COLO668 (cell line): ENCODE data around the gene RAD51C.
"Not testable (repeated sequence)": the region's sequence is repeated elsewhere in the genome, so short reads cannot be mapped to it uniquely, and the experiment has no call there.

Experiments
- DNase-seq: peaks from one replicate; lab custom pipeline; 2025; ENCODE audit not compliant: unreplicated experiment; lab: John Stamatoyannopoulos, UW

RAD51C gene

DNA sequence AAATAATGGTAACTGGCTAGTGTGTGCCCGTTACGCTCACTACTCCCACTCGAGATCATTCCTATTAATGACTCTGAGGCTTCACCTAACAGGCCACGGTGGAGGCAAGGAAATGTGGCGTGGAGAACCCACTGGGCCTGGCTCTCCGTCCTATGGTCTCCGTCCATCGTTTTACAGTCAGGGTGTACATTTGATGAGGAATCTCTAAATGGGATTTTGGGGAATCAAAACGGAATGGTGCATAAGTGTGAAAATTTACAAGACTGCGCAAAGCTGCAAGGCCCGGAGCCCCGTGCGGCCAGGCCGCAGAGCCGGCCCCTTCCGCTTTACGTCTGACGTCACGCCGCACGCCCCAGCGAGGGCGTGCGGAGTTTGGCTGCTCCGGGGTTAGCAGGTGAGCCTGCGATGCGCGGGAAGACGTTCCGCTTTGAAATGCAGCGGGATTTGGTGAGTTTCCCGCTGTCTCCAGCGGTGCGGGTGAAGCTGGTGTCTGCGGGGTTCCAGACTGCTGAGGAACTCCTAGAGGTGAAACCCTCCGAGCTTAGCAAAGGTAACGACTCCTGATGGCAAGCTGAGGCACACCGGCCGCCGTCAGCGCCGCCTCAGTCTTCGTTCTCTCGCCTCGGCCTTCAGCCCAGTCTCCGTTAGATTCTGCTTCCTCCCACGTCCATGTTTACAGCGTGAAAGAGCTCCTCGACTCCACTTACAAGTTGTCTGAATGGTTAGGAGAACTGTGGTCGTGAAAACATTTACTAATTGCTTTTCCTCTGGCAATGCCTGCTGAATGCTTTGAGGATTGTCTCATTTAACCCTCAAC is at the start of gene RAD51C:
Gene RAD51C, plus strand, starts transcription at position 364 of the 817 bp plus-strand sequence. Its CDS starts 42 bp downstream, at position 406.
- DNase-seq = peak; percentile 86

DNA sequence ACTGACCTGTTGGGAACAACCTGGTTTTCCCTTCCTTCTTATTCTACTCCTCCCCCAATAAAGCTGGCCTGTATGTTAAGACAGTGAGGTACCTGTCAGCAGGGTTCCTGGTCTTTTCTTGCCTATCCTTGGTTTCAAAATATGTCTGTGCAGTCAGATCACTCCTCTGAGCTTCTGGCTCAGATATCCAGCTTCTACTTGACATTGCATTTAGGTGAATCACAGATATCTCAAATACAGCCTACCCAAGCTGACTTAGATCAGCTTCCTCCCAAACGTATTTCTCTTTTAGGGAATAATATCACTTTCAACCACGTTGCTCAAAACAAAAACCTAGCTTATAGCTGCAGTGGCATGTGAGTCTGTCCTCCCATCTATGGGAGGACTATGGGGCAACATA is 49.3 kb upstream of the RAD51C start:
- no peak for DNase-seq

DNA sequence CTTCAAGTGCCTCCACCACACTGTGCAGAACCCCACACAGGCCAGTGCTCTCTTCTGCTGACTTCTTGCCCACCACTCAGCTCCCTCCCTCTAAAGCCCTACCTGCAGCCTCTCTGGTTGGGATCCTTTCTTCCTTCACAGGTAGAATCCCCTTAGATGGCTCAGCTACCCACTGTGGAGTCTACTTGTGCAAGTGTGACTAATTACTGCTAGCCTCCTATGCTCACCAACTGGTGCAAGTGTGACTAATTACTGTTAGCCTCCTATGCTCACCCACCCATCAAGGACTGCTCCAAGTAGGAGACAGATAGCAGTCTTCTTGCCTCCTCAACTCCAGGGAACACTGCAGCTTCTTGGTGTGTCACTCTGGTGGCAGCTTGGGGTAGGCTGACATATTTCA is 44.2 kb upstream of the RAD51C start:
- DNase-seq = no peak

DNA sequence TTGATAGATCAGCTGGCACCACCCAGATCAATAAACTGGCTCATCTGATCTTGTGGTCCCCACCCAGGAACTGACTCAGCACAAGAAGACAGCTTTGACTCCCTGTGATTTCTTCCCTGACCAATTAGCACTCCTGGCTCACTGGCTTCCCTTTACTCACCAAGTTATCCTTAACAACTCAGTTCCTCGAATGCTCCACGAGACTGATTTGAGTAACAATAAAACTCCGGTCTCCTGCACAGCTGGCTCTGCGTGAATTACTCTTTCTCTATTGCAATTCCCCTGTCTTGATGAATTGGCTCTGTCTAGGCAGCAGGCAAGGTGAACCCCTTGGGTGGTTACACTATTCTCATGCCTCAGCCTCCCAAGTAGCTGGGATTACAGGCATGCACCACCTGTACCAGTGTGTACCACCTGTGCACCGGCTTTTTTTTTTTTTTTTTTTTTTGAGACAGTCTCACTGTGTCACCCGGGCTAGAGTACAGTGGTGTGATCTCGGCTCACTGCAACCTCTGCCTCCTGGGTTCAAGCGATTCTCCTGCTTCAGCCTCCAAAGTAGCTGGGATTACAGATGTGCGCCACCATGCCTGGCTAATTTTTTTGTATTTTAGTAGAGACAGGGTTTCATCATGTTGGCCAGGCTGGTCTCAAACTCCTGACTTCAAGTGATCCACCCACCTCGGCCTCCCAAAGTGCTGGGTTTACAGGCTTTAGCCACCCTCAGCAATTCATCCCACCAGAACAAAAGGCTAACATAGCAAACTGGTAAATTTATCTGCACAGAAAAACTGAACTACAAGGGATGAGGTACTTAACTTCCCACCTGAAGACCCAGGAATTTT is 34.2 kb upstream of the RAD51C start:
- not testable (repeated sequence) for DNase-seq

DNA sequence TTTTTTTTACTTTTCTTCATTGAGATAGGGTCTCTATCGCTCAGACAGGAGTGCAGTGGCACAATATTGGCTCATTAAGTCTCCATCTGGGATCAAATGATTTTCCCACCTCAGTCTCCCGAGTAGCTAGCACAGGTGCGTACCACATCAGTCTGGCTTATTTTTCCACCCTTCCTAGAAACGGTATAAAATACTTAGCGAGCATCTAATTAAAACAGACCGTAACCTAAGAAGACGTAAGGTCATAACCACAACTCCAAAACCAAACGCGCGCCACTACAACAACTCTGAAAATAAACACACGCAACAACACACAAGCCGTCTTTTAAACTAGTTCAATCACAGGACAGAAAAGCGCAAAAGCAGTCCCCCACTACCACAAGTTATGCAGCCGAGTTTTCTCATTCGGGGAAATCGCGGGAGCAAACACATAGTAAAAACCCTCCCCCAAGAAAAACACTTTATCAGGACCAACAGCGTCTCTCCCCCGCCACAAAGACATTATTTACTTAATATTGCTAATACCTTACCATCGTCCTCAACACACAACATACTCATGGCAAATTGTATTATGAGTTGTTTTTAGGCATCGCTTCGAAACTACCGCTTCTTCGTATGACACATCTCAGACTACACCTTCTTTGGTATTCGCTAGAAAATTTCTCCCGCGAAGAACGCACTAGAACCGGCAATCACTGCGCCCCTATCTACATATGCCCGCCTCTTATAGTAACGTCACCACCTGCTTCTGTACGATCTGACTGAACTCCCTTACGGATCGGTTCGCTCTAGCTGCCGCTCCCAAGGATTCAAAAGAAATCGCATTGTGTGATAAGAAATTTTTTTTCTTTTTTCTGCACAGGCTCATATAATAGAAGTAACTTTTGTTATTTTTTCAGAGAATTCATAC is 33.3 kb upstream of the RAD51C start:
- DNase-seq = peak; percentile 69

DNA sequence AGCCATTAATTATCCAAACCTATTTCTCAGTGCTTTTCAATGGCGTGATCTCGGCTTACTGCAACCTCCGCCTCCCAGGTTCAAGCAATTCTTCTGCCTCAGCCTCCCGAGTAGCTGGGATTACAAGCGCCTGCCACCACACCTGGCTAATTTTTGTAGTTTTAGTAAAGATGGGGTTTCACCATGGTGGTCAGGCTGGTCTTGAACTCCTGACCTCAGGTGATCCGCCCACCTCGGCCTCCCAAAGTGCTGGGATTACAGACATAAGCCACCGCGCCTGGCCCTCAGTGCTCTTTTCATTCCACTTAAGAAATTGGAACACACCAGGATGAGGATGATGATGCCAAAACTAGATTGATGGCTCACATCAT is 32.7 kb upstream of the RAD51C start:
- DNase-seq = not testable (repeated sequence)

DNA sequence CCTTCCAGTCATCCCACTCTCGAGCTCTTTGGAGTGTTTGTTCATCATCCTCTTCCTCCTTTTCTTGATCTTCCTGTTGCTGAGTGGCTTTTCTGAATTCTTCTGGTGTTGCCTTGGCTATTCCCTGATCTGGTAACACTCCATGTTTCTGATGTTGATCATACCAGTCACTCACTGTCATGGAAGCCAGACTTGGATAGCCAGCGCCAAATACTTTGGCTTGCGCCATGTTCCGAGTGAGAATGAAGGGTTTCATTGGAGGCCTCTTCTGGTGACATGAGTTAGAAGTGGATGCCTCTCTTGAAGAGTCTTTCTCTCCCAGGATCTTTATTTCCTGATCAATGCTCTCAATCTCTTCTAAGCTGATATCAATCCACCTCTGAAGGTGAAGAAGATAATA is 31.8 kb upstream of the RAD51C start:
- DNase-seq = no peak

DNA sequence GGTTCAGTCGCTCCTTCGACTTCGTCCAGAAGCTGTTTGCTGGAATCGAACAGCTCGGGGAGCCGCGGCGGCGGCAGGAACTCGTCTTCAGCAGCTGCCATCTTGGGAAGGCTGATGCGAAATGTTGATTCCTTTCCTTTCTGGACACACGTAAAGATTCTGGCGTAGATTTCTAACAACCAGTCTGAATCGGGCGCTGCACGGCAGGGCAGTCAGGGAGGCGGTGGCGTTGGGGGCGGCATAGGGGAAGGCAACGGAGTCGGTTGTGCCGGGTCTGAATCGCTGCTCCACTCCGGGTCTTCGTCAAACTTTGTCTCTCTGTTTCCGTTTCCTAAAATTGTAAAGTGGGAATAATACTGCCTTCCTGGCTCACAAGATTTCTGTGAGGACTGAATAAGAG is 30.9 kb upstream of the RAD51C start:
- no peak for DNase-seq

DNA sequence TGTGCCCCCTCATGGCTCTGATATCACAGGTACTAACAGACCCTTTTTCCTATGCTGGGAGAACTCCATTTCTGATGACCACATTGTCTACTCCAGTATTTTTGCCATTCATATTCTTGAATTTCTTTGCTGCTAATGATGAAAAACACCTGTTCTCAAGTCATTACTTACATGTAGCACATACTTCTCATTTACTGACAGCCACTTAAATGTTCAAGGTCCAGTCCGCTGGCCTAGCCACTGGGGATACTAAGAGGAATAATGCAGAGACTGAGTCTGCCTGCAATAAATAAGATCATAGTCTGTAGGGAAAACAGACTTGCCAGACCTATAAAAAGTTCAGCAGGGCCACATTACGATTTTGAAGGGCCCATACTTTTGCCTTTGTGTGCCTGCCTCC is 28.1 kb upstream of the RAD51C start:
- DNase-seq = no peak

DNA sequence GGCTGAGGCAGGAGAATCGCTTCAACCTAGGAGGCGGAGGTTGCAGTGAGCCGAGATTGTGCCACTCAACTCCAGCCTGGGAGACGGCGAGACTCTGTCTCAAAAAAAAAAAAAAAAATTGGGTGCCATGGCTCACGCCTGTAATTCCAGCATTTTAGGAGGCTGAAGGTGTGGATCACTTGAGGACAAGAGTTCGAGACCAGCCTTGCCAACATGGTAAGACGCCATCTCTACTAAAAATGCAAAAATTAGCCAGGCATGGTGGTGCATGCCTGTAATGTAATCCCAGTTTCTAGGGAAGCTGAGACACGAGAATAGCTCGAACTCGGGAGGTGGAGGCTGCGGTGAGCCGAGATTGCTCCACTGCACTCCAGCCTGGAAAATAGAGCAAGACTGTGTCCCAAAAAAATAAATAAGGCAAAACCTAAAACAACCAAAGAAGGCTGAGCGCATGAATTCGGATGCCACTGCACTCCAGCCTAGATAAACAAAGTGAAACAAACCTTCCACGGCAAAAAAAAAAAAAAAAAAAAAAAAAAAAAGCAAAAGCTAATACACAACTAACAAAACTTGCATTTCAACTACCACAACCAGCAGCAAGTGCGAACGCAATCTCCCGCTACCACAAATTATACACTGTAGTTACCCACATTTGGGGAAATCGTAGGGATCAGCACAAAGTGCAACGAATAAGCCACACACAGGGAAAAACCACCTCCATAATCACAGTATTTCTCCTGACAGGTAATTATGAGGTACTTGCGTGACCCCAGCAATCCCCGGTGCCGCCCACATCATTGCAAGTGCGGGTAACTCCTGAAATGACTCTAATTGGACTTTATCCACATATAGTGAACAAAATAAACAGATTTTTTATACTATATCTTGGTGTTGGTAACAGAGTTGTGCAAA is 26.2 kb upstream of the RAD51C start:
- no peak for DNase-seq

DNA sequence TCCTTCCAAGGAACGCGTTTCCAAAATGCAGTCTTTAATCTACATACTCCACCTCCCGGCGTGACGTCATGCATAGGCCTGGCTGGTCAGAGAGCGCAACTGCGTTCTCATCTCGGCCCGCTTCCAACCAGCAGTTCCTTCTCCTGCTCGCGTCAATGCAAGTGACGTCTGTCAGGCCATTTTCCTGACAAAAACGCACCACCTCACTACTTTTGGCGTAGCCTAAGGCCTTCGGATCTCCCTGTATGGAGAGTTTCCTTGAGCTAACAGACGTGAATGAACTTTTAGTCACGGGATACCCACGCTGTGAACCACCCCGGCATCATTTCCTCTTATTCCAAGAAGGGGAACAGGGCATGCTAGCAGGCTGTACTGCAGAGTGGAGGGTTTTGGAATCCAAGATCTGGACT is 25.5 kb upstream of the RAD51C start:
- DNase-seq = no peak

DNA sequence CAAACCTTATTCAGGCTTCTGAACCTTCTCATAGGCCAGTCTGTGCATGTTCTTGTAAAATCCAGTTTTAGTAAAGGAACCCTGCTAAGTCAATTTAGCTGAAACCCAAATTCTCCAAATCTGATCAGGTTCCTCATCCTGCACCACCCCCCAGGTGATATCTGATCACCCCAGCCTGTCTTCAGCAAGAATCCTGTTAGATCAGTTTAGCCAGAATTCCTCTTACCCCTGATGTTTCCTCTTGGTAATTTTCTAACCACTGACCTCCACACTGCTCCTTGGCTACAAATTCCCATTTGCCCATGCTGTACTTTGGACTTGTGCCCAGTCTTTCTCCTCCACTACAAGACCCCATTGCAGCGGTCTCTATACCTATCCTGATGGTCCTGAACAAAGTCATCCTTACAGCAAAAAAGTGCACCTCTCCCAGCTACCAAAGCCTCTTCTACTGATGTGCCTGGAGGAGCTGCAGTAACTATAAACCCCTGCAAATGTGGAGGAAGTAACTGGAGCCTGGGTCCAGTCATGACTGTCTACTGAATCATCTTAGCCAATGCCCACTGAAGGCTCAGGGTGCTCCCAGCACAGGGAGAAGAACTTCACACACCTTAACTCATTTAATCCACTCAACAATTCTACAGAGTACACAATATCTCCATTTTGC is 24.3 kb upstream of the RAD51C start:
- DNase-seq = no peak

DNA sequence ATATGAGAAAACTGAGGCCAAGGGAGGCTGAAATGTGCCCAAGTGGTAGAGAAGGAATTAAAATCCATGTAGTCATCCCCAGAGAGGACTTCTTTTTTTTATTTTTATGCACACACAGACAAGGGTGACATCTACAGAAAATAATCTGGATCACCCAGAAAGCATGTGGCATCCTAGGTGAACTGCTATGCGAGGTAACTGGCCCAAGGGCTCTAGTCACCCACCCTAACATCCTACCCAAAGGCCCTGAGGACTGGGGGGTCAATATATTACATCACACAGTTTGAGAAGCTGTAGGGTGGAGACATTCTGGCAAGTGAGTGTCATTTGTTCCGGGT is 23.8 kb upstream of the RAD51C start:
- DNase-seq = no peak

DNA sequence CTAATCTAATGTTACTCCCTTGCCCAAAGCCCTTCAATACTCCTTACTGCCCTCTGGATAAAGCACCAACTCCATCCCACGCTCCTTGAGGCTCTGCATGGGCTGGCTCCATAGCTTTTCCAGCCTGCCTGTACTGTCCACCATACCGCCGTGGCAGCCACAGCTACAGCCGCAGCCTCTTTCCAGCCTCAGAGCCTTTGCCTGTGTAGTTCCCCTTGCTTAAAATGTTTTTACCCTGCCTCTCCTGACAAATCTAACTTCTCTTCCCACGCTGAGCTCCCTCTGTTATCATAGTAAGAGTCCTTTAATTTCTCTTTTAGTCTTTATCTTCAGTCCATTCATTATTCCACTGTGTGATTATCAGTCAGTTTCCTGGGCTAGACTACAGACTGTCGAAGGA is 22.5 kb upstream of the RAD51C start:
- no peak for DNase-seq

DNA sequence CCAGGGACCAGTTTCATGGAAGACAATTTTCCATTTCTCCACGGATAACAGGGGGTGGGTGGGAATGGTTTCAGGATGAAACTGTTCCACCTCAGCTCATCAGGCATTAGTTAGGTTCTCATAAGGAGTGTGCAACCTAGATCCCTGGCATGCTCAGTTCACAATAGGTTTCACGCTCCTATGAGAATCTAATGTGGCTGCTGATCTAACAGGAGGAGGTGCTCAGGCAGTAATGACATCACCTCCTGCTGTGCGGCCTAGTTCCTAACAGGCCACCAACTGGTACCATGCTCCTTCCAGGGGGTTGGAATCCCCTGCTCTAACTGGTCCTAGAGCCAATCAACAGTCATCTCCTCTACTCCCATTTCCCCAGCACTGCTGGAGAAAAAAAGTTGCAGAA is 20.4 kb upstream of the RAD51C start:
- no peak for DNase-seq

DNA sequence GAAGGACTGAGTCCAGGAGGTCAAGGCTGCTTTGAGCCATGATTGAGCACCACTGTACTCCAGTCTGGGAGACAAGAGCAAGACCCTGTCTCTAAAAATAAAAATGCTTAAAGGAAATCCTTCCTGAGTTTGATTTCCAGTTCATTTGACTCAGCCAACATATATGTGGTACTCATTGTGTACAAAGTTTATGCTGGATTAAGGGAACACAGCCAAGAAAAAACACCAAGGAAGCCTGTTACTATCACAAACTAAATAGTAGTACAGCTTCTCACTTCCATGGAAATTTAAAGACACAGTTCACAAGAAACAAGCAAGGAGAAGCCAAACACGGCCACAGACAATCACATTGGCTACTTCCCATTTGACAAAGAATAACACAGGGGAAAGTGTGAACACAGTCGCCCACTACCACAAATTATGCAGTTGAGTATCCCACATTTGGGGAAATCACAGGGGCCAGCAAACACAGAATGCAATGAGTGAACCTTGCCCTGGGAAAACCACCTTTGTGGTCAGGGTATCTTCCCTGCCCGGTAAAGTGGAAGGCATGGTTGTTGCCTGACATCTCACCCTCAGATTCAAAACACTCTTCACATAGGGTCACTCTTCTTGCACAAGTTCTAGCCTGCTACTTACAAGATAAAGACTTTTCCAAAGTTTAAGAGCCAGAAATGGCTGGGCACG is 15.1 kb upstream of the RAD51C start:
- DNase-seq = no peak

DNA sequence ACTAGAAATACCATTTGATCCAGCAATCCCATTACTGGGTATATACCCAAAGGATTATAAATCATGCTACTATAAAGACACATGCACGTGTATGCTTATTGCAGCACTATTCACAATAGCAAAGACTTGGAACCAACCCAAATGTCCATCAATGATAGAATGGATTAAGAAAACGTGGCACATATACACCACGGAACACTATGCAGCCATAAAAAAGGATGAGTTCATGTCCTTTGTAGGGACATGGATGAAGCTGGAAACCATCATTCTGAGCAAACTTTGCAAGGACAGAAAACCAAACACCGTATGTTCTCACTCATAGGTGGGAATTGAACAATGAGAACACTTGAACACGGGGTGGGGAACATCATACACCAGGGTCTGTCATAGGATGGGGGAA is 14.1 kb upstream of the RAD51C start:
- DNase-seq = not testable (repeated sequence)

DNA sequence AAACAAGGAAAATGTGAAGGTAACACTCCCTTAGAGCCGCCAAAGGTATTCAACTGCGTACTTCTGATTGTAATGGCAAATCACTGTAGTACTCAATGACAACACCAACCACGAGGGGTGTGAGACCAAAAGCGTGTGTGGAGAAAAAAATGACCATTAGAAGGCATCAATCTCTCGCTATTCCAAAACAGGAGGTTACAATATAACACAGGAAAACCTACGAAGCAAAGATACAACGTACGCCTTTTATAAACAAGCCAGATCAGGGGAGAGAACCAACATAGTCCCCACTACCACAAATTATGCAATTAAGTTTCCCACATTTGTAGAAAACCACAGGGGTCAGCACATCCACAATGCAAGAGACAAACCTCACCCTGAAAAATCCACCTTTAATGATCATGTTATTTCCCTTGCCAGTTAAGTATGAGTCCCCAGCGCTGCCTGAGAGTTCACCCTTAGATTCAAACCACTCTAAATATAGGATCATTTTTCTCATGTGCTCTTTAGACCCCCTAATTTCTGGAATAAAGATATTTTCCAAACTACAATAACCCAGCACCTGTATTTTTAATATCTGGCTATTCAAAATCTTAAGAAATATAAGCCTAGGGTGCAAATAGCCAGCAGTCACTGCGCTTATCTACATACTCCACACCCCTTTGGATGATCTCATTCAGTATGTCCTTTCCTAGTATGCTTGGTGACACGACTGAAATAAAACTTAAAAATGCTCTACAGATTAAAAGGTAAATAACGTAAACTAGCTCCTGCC is 13.0 kb upstream of the RAD51C start:
- DNase-seq = no peak

DNA sequence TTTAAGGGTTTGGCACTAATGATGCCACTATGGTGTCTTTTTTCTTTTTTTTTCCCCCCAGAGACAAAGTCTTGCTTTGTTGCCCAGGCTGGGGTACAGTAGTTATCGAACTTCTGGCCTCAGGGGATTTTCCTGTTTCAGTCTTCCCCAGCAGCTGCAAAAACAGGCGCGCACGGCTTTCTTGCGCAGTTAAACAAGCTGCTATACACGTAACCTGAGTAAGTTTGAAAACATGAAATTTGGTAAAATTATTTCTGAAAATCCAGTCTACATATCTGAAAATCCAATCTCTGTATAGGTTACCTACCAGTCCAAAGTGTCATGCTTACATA is 12.4 kb upstream of the RAD51C start:
- DNase-seq = no peak
